SJCRH30 (cell line): ENCODE measurements around the gene PRF1. TPM values are rescaled to one million over a fixed set of nuclear protein-coding genes. Genes with fewer than 3 reads are reported as not detected.
A peak's percentile ranks its signal among the peaks of the same experiment; 100 is the strongest.

Experiments
- DNase-seq, 2 experiments: peaks; one replicate each; pipeline ENCODE4 v3.0.0-alpha.2; 2015 to 2020
- H3K27ac ChIP-seq: fragments of 250-450 bp; sonication (Bioruptor Pico); 2 replicates; pipeline ENCODE4 v1.5.1; 2020; ENCODE audit warnings: mild to moderate bottlenecking, moderate library complexity
- H3K27me3 ChIP-seq: fragments of 250-450 bp; sonication (Bioruptor Pico); 2 replicates; pipeline ENCODE4 v1.5.1; 2020; ENCODE audit warnings: mild to moderate bottlenecking, moderate library complexity
- H3K36me3 ChIP-seq: fragments of 250-450 bp; sonication (Bioruptor Pico); 2 replicates; pipeline ENCODE4 v1.5.1; 2020; ENCODE audit warnings: mild to moderate bottlenecking, moderate library complexity
- H3K4me1 ChIP-seq: fragments of 250-450 bp; sonication (Bioruptor Pico); 2 replicates; pipeline ENCODE4 v1.5.1; 2020; ENCODE audit warnings: mild to moderate bottlenecking, moderate library complexity
- H3K4me3 ChIP-seq: fragments of 250-450 bp; sonication (Bioruptor Pico); 2 replicates; pipeline ENCODE4 v1.5.1; 2020; ENCODE audit warnings: mild to moderate bottlenecking, moderate library complexity
- H3K9me3 ChIP-seq: fragments of 250-450 bp; sonication (Bioruptor Pico); replicated peaks from 2 replicates; pipeline ENCODE4 v1.5.1; 2020; ENCODE audit warnings: mild to moderate bottlenecking, moderate library complexity
- total RNA-seq: library from RNA; depleted of rRNA; stranded (reverse); fragments of >200 nt; shearing (Covaris generic); gene quantifications from 2 replicates; pipeline ENCODE4 v1.2.3, GENCODE V29; 2014

The PRF1 gene
- total RNA-seq, 1 experiment from 2014 or later = not detected

DNA sequence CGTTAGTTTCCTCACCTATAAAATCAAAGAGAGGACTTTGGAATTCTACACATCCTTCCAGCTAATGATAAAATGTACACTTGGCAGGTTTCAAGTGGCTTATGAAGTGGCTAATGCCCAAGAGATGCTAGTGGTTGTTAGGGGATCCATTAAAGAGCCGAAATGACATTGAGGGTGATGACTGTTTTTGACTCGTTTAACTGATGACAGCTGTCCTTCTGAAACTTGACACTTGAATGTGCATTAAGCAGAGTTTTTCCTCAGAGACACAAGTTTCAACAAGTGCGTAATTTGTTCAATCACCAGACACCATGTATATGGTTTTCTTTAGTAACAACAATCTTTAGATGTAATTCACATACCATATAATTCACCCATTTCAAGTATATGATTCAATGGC is 1.6 kb upstream of the PRF1 start:
- DNase-seq = no peak
- Histone ChIP-seq H3K27ac (no peak overlapping the region), H3K4me1 (peaks cover 4% of the 10 kb centered on the region; the same call in 1 of the 2 replicates), H3K27me3 (no peaks in the 10 kb centered on the region), H3K9me3 (no peaks in the 10 kb centered on the region), H3K4me3 (no peak overlapping the region), H3K36me3 (no peaks in the 10 kb centered on the region)

DNA sequence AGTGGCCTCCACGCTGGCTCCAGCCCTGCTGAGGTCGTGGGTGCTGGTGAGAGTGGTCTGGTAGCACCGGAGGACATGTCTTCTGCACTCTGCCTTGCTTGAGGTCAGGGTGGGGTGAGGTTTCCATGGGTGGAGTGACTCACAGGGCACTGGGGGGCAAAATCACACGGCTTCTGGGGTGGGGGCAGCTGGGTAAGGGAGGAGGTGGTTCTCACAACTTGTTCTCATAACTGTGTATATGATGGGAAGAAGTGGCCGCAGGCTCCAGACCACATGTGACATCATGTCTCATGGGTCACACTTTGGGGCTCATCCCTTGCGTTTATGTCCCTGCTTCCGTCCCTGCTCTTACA is 884 bp upstream of the PRF1 start:
- H3K4me3 ChIP-seq = no peak overlapping the region
- no peaks in the 10 kb centered on the region for H3K27me3 ChIP-seq
- no peak for DNase-seq
- H3K27ac ChIP-seq = no peak overlapping the region
- H3K4me1 ChIP-seq = peaks cover 4% of the 10 kb centered on the region; the same call in 1 of the 2 replicates
- no peaks in the 10 kb centered on the region for H3K36me3 ChIP-seq
- no peaks in the 10 kb centered on the region for H3K9me3 ChIP-seq

DNA sequence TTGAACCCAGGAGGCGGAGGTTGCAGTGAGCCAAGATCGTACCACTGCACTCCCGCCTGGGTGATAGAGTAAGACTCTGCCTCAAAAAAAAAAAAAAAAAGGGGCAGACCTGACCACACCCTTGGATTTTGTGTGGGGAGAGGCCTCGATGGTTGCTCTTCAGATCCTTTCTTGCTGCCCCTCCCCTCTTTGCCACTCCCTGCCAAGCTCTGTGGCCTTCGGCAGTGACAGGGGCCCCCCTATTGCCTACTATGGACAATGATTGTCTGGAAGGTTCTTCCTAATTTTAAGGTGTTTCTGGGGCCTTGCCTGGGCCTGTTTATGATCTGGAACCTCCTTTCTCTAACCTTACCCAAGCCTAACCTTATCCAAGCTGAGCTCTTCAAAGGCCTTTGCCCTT is 795 bp downstream of the PRF1 start:
- Histone ChIP-seq H3K36me3 (no peaks in the 10 kb centered on the region), H3K27ac (no peak overlapping the region), H3K4me3 (no peak overlapping the region), H3K4me1 (peaks cover 17% of the 10 kb centered on the region), H3K27me3 (no peaks in the 10 kb centered on the region), H3K9me3 (no peaks in the 10 kb centered on the region)
- no peak for DNase-seq

DNA sequence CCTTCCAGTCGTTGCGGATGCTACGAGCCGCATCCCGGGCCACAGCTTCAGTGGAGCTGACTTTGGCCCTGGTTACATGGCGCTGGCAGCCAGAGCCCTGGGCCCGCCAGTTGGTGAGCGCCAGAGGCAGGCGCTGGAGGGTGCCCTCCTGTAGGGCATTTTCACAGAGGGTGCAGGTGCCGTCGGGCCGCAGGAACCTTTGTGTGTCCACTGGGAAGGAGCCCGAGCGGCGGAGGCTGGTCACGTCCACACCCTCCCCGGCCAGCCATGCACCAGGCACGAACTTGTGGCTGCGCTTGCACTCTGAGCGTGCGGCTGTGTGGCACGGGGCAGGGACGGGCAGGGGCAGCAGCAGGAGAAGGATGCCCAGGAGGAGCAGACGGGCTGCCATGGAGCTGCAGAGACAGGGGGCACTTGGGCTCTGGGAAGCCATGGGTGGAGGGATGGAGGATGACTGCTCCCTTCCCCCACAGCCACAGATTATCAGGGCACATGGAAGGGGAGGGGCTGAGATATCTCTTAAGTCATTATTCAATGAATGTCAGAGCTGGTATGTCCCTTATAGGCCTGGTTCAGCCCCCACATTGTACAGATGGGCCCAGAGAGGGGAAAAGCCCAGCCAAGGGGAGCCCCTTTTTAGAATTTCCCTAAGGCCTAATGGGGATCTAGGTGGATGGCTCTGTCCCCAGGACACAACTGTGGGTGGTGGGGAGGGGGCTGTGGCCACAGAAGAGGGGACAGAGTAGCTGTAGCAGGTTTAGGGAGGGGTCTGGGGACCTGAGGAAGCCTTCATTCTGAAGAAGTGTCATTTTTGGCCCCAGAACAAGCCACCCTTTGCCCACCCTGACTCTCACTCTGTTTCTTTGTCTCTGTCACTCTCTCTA is 1.8 kb downstream of the PRF1 start:
- no peaks in the 10 kb centered on the region for H3K27me3 ChIP-seq
- H3K4me1 ChIP-seq = peaks cover 18% of the 10 kb centered on the region

DNA sequence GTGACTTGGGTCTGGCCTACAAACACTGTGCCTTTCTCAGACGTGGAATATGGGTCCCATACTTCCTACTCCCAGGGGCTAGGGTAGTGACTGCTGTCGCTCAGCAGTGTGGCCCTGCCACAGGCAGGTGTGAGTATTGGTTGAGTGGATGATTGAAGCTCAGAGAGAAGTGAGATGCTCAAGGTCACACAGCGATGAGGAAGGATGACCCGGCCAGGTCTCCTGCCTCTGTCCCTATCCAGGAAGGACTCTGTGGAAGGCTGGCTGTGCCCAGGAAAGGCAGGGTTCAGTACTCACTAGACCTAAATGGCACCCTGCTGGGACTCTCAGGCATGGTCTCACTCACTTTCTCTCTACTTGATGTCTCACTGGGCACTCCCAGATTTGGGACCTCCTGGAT is 2.8 kb downstream of the PRF1 start:
- Histone ChIP-seq H3K4me3 (no peak overlapping the region), H3K27me3 (no peaks in the 10 kb centered on the region), H3K36me3 (no peaks in the 10 kb centered on the region), H3K4me1 (peaks cover 18% of the 10 kb centered on the region), H3K27ac (no peak overlapping the region), H3K9me3 (no peaks in the 10 kb centered on the region)
- DNase-seq = no peak

More for the DNA sequence above, 1.8 kb downstream of the PRF1 start:
- H3K9me3 ChIP-seq = no peaks in the 10 kb centered on the region
- H3K27ac ChIP-seq = no peak overlapping the region
- DNase-seq = no peak
- H3K36me3 ChIP-seq = no peaks in the 10 kb centered on the region
- no peak overlapping the region for H3K4me3 ChIP-seq

DNA sequence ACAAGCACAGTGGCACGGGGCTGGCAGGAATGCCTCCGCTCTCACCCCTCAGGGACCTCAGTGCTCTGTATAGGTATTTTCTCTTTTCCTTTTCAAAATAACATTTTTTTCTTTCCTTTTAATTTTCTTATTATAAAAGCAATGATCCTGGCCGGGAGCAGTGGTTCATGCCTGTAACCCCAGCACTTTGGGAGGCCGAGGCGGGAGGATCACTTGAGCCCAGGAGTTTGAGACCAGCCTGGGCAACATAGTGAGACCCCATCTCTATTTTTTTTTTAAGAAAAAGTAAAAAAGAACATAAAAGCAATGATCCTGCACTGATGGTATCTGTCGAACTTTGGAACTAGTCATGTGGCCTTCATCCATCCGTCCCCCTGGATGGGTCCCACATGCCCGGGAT is 3.2 kb downstream of the PRF1 start:
- DNase-seq = no peak
- H3K4me1 ChIP-seq = peaks cover 18% of the 10 kb centered on the region
- no peaks in the 10 kb centered on the region for H3K36me3 ChIP-seq
- no peak overlapping the region for H3K4me3 ChIP-seq
- H3K27ac ChIP-seq = no peak overlapping the region
- H3K27me3 ChIP-seq = no peaks in the 10 kb centered on the region
- H3K9me3 ChIP-seq = no peaks in the 10 kb centered on the region

DNA sequence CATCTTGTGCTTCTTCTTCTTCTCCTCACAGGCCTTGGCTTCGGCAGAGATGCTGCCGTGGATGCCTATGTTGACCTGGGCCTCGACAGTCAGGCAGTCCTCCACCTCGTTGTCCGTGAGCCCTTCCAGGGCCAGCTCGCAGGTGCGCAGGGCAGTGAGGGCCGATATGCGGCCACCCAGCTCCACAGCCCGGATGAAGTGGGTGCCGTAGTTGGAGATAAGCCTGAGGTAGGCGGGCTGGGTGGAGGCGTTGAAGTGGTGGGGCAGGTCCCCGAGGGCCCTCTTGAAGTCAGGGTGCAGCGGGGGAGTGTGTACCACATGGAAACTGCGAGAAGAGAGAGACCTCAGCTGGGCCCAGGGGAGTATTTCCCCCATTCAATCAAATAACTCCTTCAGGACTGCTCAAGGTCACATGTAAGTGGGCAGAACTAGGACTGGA is 3.7 kb downstream of the PRF1 start:
- no peak overlapping the region for H3K27ac ChIP-seq
- no peaks in the 10 kb centered on the region for H3K9me3 ChIP-seq
- DNase-seq = no peak
- no peak overlapping the region for H3K4me3 ChIP-seq
- no peaks in the 10 kb centered on the region for H3K27me3 ChIP-seq
- peaks cover 14% of the 10 kb centered on the region for H3K4me1 ChIP-seq
- H3K36me3 ChIP-seq = no peaks in the 10 kb centered on the region

DNA sequence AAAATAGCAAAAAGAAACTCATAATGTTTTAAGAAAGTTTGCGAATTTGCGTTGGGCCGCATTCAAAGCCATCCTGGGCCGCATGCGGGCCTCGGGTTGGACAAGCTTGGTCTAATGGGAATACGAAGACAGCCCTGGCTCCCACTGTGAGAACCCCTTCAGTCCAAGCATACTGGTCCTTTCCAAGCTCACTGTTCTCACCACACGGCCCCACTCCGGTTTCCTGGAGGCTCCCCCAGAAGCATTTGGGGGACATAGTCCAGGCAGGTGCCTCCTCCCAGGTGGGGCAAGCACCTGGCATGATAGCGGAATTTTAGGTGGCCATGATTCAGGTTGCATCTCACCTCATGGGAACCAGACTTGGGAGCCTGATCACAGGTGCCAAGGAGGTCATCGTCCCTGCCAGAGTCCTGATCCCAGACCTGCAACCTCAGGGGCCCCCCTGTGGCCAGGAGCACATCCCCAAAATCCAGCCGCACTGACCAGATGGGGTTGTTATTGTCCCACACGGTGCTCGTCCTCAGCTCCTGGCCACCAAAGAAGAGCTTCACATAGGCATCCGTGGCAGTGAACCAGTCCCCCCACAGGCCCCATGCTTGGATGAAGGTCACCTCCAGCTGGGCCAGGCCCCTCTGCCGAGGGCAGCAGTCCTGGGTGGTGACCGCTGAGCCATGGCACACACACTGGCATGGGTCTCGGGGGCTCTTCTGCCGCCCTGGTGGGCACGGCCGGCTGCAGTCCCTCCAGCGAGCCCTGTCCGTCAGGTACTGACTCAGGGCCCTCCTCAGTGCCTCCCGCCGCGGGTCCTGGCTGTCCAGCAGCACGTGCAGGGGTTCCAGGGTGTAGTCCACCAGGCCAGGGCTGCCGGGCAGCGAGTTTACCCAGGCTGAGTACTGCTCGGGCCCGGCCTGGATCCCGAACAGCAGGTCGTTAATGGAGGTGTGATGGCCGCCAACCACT is 4.4 kb downstream of the PRF1 start:
- H3K4me3 ChIP-seq = no peak overlapping the region
- no peak overlapping the region; the same call in 1 of the 2 replicates for H3K27ac ChIP-seq
- H3K36me3 ChIP-seq = no peaks in the 10 kb centered on the region
- H3K4me1 ChIP-seq = peaks cover 14% of the 10 kb centered on the region
- H3K9me3 ChIP-seq = no peaks in the 10 kb centered on the region
- H3K27me3 ChIP-seq = no peaks in the 10 kb centered on the region
- DNase-seq = no peak

- DNase-seq = peak; percentile 66 to 81
- no peaks in the 10 kb centered on the region for H3K36me3 ChIP-seq
- H3K9me3 ChIP-seq = no peaks in the 10 kb centered on the region
- peak overlapping the region; percentile 2; the same call in 1 of the 2 replicates for H3K27ac ChIP-seq
- no peaks in the 10 kb centered on the region for H3K27me3 ChIP-seq
- H3K4me1 ChIP-seq = peaks cover 19% of the 10 kb centered on the region
- no peak overlapping the region for H3K4me3 ChIP-seq
These were observed 5.4 kb downstream of the PRF1 start for GRCh38 chr10:70596860-70597809.

DNA sequence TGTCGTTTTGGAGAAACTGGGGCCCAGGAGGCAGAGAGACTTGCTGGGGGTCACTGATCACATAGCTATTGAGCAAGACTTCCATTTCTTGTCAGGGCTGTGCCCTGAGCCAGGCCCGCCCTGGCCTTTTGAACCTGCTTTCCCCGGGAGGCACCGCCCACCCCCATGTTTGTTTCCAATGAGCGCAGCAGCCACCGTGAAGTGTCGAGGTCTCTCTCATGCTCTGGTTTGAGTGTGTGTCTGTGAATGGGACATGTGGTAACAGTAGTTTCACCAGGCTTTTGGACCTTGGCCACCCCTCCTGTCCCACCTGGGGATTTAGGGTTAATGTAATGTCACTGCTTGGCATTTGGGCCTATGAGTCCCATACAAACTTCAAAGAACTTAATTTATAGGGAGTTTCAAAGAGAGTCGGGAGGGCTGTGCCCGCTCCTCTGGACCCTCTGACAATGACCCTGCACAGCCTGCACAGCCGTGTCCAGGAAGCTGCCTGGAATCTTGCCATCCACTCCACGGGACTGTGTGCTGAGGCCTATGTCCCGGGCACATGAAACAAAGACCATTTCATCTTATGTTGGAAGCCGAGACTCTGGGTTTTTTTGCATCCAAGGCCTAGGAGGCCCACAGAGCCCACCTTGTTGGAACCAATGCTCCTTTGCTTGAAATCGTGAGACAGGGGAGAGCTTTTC is 6.3 kb downstream of the PRF1 start:
- no peak for DNase-seq
- peaks cover 20% of the 10 kb centered on the region for H3K4me1 ChIP-seq
- no peak overlapping the region for H3K27ac ChIP-seq
- no peaks in the 10 kb centered on the region for H3K9me3 ChIP-seq
- no peaks in the 10 kb centered on the region for H3K36me3 ChIP-seq
- no peaks in the 10 kb centered on the region for H3K27me3 ChIP-seq
- no peak overlapping the region for H3K4me3 ChIP-seq

DNA sequence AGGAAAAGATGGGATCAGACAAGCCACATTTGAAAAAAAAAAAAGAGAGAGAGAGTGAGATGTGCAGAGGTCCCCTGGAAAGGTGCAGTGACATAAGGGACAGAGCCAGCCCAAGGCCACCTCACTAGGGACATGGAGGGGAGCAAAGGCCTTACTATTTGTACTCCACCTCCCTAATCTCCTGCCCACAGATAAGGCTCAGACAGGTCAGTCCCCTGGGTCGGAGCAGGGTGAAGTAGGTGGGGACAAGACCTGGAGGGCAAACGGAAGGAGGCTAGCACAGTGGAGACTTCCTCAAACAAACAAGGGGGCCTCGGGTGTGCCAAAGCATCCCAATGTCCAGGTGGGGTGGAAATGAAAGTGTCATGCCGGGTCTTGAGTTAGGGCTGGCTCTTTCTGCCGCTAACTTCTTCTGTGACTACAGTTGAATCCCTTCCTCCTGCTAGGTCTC is 7.0 kb downstream of the PRF1 start:
- Histone ChIP-seq H3K27ac (no peak overlapping the region), H3K27me3 (no peaks in the 10 kb centered on the region), H3K36me3 (no peaks in the 10 kb centered on the region), H3K4me3 (no peak overlapping the region), H3K9me3 (no peaks in the 10 kb centered on the region), H3K4me1 (peaks cover 27% of the 10 kb centered on the region)
- no peak for DNase-seq

DNA sequence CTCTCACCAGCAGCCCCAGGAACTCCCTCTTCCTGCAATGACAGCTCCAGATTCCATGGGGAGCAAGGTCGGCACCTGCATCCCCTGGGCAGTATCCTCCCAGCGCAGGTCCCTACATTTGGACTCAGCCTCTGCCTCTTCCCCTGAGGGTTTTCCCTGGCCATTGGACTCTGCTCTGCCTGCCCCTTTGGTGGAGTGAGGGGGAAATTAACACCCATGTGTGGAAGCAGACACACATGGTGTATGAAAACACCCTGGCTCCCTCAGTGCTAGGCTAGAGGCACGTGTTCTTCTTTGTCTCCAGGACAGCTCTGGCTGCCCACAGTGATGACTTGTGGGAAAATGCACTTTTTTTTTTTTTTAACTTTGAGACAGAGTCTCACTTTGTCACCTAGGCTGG is 8.4 kb downstream of the PRF1 start:
- no peak for DNase-seq
- H3K4me1 ChIP-seq = peaks cover 38% of the 10 kb centered on the region

DNA sequence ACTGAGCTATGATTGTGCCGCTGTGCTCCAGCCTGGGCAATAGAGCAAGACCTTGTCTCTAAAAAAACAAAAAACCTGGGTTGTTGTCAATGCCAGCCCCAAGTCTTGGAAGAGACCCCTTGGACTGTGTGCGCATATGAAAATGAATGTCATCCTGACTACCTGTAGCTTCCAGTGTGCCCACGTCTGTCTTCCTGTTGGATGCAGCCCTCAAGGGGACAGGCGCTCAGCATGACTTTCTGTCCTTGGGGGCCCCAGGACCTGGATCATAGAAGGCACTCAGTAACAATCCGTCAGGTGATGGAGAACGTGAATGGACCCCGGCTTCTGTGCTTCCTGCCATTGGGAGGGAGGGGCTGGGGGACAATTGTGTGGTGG is 9.0 kb downstream of the PRF1 start:
- Histone ChIP-seq H3K27me3 (no peaks in the 10 kb centered on the region), H3K9me3 (no peaks in the 10 kb centered on the region), H3K27ac (no peak overlapping the region), H3K4me3 (no peak overlapping the region), H3K36me3 (no peaks in the 10 kb centered on the region), H3K4me1 (peaks cover 45% of the 10 kb centered on the region)
- DNase-seq = no peak

More for the DNA sequence above, 8.4 kb downstream of the PRF1 start:
- H3K27ac ChIP-seq = no peak overlapping the region
- H3K9me3 ChIP-seq = no peaks in the 10 kb centered on the region
- H3K36me3 ChIP-seq = no peaks in the 10 kb centered on the region
- no peaks in the 10 kb centered on the region for H3K27me3 ChIP-seq
- no peak overlapping the region for H3K4me3 ChIP-seq
